Right lobe of liver (tissue), 6 donors: ENCODE results near the gene HIF3A. TPM values are rescaled to one million over a fixed set of nuclear protein-coding genes. Genes with fewer than 3 reads are reported as not detected.
"Not testable (repeated sequence)": the region's sequence is repeated elsewhere in the genome, so short reads cannot be mapped to it uniquely, and the experiment has no call there.

Experiments
- ATAC-seq, 4 donors: fragments of 200-7000 bp; cut with Tn5 transposase; one replicate each; pipeline ENCODE4 v1.9.1; 2020; ENCODE audit warnings: mild to moderate bottlenecking in 4 of 4, moderate library complexity in 4 of 4
- DNase-seq, 3 donors: peaks; one replicate each; pipeline ENCODE4 v3.0.0-alpha.2; 2020
- H3K27ac ChIP-seq, 3 donors: fragments of 200-600 bp; one replicate each; pipeline ENCODE4 v1.8.0; 2022
- H3K27me3 ChIP-seq, 2 donors: fragments of 200-600 bp; one replicate each; pipeline ENCODE4 v1.8.0; 2022
- H3K36me3 ChIP-seq, 4 donors: fragments of 200-600 bp; sonication (generic) in 1 of 4; one replicate each; pipeline versions ENCODE4 v1.5.1 to v1.8.0; 2017 to 2022; ENCODE audit warnings: control low read depth in 1 of 4
- H3K4me1 ChIP-seq, 4 donors: fragments of 200-600 bp; sonication (generic) in 1 of 4; one replicate each; pipeline versions ENCODE4 v1.5.1 to v1.8.0; 2017 to 2022; ENCODE audit warnings: control low read depth in 1 of 4
- H3K4me3 ChIP-seq, 3 donors: fragments of 200-600 bp; one replicate each; pipeline ENCODE4 v1.8.0; 2022
- H3K9me3 ChIP-seq, 4 donors: fragments of 200-600 bp; sonication (generic) in 1 of 4; one replicate each; pipeline versions ENCODE4 v1.5.1 to v1.8.0; 2017 to 2022; ENCODE audit warnings: control low read depth in 1 of 4
- CTCF ChIP-seq, 4 donors: fragments of 200-600 bp in 3 of 4; fragments of 450-650 bp in 1 of 4; IDR thresholded peaks; one replicate each; pipeline versions ENCODE4 v1.5.1 to v1.8.0; 2016 to 2022; ENCODE audit warnings: antibody characterized with exemption in 4 of 4, mild to moderate bottlenecking in 2 of 4
- POLR2A ChIP-seq: fragments of 450-650 bp; IDR thresholded peaks from one replicate; pipeline ENCODE4 v1.6.1; 2017; ENCODE audit warnings: antibody characterized with exemption, mild to moderate bottlenecking
- WGBS: methylation state at CpG from one replicate; pipeline ENCODE4 v1.1.6; 2018; ENCODE audit warnings: low coverage, low lambda C conversion rate; ENCODE audit not compliant: insufficient coverage; ENCODE audit errors: missing lambda C conversion rate; 5-methylcytosine and 5-hydroxymethylcytosine counted together
- intact Hi-C, 2 donors: fragments of 100-400 bp; cut with DNase I; formaldehyde crosslinking; loops; one replicate each; pipeline versions ENCODE4 v1.11.2 to v1.14.1; 2022
- total RNA-seq, 6 experiments: library from RNA; depleted of rRNA in 2 of 6; stranded (reverse); fragments of >200 nt in 2 of 6; fragmentation: NEBNext Ultra II Directional in 3 of 6; extraction: Animal tissue kit (Norgen Biotek cat#: 25700) in 3 of 6; gene quantifications; one replicate each; pipeline versions ENCODE4 v1.1.0 to v1.2.4, GENCODE V29; 2016 to 2023
- donor health status: DM: no; HTN: yes; CAD: no.
- donor health status: DM: no; HTN: no; CAD: no.
- donor health status: DM: no; HTN: no; CAD: no.
- donor health status: DM: no; HTN: yes; CAD: no.
- donor health status: DM: no; HTN: yes; CAD: no.

Gene HIF3A
- total RNA-seq, 6 experiments from 2014 or later, result 0.47 to 9.2 (median 4.5) TPM

- intact Hi-C loops, result no loop called here
- H3K4me1 ChIP-seq, result peaks cover 0 to 15% (median 7%) of the 10 kb centered on the region in 4 donors
- DNase-seq (peak; percentile 14 to 36 (median 16)), ATAC-seq (no peak)
- peaks cover 0 to 34% (median 5%) of the 10 kb centered on the region in 4 donors for H3K36me3 ChIP-seq
- H3K27ac ChIP-seq, result no peak overlapping the region
- WGBS, result 81% methylated on average over 6 of the region's 21 CpGs
- no peaks in the 10 kb centered on the region for H3K9me3 ChIP-seq
- no peak overlapping the region for H3K4me3 ChIP-seq
- no peaks in the 10 kb centered on the region for H3K27me3 ChIP-seq
- TF ChIP-seq POLR2A (no peak), CTCF (IDR thresholded peaks at IDR 0.05) (no peak)
These were observed 78.0 kb downstream of the HIF3A start for GRCh38 chr19:46374536-46375475.

GRCh38 chr19:46375476-46376067 lies 78.7 kb downstream of the HIF3A start:
- no CpG with 5 or more reads among the region's 22 CpGs for WGBS
- H3K4me3 ChIP-seq, ATAC-seq, H3K9me3 ChIP-seq, H3K27me3 ChIP-seq, H3K27ac ChIP-seq, intact Hi-C loops: not testable (repeated sequence)
- peaks cover 0 to 15% (median 7%) of the 10 kb centered on the region in 4 donors for H3K4me1 ChIP-seq
- DNase-seq, result peak; percentile 16 to 37 (median 31)
- peaks cover 0 to 34% (median 7%) of the 10 kb centered on the region in 4 donors for H3K36me3 ChIP-seq

GRCh38 chr19:46376241-46377153 lies 79.7 kb downstream of the HIF3A start:
- peaks cover 0 to 42% (median 10%) of the 10 kb centered on the region in 4 donors for H3K36me3 ChIP-seq
- H3K27ac ChIP-seq, result no peak overlapping the region
- WGBS, result 97% methylated on average over 11 of the region's 20 CpGs
- intact Hi-C loops, result no loop called here
- TF ChIP-seq CTCF (IDR thresholded peaks at IDR 0.05) (no peak), POLR2A (no peak)
- H3K4me1 ChIP-seq, result peaks cover 0 to 15% (median 7%) of the 10 kb centered on the region in 4 donors
- no peaks in the 10 kb centered on the region for H3K27me3 ChIP-seq
- ATAC-seq (no peak), DNase-seq (peak; percentile 14 to 37 (median 32))
- no peaks in the 10 kb centered on the region for H3K9me3 ChIP-seq
- H3K4me3 ChIP-seq, result no peak overlapping the region

GRCh38 chr19:46378268-46378667 lies 81.4 kb downstream of the HIF3A start:
- Histone ChIP-seq H3K9me3 (no peaks in the 10 kb centered on the region), H3K4me3 (no peak overlapping the region), H3K27ac (no peak overlapping the region), H3K4me1 (peaks cover 0 to 14% (median 7%) of the 10 kb centered on the region in 4 donors), H3K36me3 (peaks cover 4 to 54% (median 16%) of the 10 kb centered on the region in 4 donors), H3K27me3 (no peaks in the 10 kb centered on the region)
- intact Hi-C loops, result no loop called here
- DNase-seq, result no peak
- 35% methylated on average over 2 of the region's 2 CpGs for WGBS
- peak in 2 of 4 donors; percentile 16 to 45 for ATAC-seq
- no peak for TF ChIP-seq POLR2A
- no peak for TF ChIP-seq CTCF (IDR thresholded peaks at IDR 0.05)
